GM18858 (cell line): Measurements from ENCODE around the gene CCDC73.
"Not testable (repeated sequence)": the region's sequence is repeated elsewhere in the genome, so short reads cannot be mapped to it uniquely, and the experiment has no call there.

Experiments
- ATAC-seq: cut with Tn5 transposase; IDR thresholded peaks from one replicate; pipeline ENCODE4 v1.9.1; 2021; ENCODE audit not compliant: unreplicated experiment

CCDC73 gene

DNA sequence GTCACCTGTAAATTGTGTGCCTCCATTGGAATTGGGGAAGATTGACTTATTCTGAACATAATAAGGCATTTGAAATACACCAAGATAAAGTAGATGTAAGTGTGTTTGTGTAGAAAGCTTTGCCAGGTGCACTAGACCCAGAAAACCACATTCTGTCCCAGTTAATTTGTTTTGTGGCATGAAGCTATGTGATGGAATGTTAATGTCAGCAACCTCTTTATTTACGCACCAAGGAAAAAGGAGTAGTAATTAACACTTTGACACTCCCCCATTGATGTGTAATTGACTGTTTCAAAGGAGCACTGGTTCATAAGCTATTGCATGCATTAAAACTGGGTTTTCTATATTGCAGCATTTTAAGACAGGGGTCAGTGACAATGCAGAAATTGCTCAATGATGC is 196.5 kb downstream of the CCDC73 start:
- no peak for ATAC-seq

DNA sequence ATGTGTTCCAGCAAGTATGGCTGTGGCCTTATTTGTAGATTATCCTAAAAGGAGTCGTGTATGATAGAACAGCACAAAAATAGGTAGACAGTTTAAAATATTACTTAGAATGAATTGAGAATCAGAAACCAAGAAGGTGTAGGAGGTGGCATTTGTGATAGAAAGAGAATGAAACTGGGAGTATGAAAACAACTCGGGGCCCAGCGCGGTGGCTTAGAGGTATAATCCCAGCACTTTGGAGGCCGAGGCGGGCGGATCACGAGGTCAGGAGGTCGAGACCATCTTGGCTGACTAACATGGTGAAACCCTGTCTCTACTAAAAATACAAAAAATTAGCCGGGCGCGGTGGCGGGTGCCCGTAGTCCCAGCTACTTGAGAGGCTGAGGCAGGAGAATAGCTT is 198.3 kb downstream of the CCDC73 start:
- not testable (repeated sequence) for ATAC-seq

- ATAC-seq = no peak
These were observed 200.2 kb downstream of the CCDC73 start for GRCh38 chr11:32594272-32594671.

DNA sequence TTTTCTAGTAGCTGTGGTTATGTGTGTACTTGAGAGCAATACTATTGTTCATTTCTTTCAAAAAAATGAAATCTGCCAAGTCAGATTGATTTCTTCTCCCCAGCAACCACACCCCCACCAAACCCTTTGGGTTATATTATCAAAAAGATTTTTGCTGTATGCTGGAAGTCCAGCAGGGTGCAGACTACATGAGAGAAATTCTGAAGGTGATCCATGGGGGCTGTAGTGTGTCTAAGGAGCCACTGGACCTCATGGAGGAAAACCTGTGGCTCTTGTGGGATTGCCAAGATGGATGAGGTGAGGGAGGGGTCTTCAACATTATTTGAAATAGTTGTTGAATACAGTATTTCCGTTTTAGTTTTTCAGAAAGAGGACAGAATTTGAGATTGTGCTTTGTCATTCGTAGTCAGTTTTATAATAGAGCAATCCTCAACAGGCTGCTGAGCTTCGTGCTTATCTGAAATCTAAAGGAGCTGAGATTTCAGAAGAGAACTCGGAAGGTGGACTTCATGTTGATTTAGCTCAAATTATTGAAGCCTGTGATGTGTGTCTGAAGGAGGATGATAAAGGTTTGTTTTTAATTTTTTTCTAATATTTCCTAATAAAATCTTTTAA is 207.8 kb downstream of the CCDC73 start:
- ATAC-seq = no peak

GRCh38 chr11:32584921-32585320 is 209.5 kb downstream of the CCDC73 start:
- no peak for ATAC-seq

DNA sequence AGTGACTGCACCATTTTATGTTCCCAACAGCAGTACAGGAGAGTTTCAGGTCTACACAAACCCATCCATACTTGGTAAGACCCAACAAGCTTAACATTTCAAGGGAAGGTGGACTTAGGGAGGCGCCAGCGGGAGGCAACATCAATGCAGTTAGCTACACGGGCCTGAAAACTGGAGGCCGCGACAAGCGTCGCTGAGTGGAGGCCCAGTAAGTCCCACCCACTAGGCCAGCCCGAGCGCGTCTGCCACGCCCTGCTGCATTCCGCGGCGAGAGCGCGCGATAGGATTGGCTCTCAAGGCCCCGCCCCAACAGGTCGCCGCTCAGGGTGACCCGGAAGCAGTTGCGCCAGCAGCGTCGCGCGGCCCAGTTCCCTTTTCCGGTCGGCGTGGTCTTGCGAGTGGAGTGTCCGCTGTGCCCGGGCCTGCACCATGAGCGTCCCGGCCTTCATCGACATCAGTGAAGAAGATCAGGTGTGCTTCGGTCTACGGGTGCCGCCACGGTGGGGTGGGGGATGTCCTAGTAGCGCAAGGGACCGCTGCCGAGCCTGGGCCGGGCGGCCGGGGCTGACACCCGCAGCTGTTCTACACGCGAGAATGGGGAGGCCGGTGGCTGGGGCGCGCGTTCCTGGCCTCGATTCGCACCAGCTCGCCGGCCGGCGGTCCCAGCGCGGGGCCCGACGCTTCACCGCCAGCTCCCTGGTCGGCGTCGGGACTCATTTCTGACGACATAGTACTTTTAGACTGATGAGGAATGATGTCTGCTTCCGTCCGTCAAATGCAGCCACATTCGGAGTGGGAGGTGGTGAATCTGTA is 210.8 kb downstream of the CCDC73 start, which contains the start of gene EIF3M:
EIF3M (plus strand) TSS at position 373 of the 813 bp plus-strand sequence; CDS start at position 430, 57 bp downstream.
- peak; percentile 97 for ATAC-seq

GRCh38 chr11:32581556-32581955 is 212.9 kb downstream of the CCDC73 start:
- ATAC-seq = no peak

DNA sequence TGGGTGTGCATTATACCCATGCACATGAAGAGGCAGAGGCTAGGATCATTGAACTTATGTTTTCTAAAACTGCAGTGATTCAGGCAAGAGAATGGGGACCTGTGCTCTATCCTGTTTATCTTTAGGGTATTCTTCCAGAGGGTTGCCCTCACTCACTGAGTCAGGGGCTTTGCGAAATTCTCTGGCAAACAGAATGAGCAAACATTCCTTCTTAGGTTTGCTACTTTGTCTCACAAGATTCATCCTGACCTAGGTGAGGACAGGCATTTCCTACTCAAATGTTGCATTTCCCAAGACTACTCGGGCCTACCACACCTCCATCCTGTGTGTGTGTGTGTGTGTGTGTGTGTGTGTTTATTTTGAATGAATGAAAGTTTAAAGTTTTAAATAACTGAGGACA is 213.5 kb downstream of the CCDC73 start:
- no peak for ATAC-seq

GRCh38 chr11:32576456-32576855 is 218.0 kb downstream of the CCDC73 start:
- no peak for ATAC-seq

DNA sequence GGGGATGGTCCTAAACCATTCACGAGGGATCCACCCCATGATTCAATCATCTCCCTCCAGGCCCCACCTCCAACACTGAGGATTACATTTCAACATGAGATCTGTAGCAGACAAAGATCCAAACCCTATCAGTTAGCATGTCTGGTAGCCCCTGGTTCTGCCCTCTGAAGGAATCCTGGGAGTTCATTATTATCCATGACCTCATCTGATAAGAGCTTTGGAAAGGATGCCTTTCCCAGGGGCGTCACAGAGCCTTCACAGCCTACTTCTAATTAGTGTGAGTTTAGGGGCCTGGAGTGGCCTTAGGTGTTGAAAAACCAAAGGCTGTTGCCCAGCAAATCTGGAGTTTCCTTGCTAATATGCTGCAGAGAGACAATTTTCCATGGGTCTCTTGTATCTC is 219.4 kb downstream of the CCDC73 start:
- ATAC-seq = no peak

GRCh38 chr11:32574421-32574820 is 220.0 kb downstream of the CCDC73 start:
- no peak for ATAC-seq

DNA sequence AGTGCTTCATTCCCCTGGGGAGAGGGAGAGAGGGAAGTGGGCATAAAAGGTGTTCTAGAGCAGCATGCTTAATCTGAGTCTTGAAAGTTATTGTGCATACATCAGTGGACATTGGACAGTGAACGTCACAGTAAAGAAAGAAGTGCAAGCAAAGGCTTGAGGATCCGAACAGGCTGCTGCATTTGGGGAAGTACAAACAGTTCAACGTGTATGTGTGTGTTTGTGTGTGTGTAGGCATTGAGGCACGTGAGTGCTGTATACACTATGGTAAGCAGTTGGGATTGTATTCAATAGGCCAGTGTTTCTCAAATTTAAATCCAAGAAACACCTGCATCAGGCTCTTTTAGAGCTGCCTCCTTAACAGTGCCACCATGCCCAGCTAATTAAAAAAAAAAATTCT is 221.2 kb downstream of the CCDC73 start:
- ATAC-seq = no peak

DNA sequence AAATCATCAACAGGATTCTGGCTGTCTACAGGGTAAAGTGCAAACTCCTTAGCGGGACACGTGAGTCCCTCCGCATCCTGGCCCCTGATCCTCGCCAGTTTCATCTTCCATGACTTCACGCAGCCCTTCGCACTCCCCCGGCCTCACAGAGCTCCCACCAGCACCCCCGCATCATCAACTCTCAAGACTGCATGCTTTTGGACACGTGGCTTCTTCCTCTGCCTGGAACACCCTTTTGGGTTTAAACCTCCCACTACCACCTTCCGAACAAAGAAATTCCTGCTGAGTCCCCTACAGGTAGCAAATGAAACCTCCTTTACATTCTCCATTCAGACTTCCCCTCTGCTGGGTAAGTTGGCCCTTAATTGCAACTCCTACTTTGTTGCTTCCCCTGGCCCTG is 223.4 kb downstream of the CCDC73 start:
- ATAC-seq = no peak

- ATAC-seq = no peak
These were observed 225.1 kb downstream of the CCDC73 start for GRCh38 chr11:32569313-32569881.

DNA sequence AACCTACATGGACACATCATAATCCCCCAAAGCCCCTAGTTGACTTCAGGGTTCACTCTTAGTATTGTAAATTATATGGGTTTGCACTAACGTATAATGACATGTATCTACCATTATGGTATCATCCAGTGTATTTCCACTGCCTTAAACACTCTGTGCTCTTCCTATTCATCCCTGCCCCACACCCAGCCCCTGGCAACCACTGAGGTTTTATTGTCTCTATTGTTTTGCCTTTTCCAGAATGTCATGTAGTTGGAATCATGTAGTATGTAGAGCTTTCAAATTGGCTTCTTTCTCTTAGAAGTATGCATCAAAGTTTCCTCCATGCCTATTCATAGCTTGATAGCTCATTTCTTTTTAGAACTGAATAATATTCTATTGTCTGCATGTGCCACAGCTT is 227.3 kb downstream of the CCDC73 start:
- ATAC-seq = no peak

DNA sequence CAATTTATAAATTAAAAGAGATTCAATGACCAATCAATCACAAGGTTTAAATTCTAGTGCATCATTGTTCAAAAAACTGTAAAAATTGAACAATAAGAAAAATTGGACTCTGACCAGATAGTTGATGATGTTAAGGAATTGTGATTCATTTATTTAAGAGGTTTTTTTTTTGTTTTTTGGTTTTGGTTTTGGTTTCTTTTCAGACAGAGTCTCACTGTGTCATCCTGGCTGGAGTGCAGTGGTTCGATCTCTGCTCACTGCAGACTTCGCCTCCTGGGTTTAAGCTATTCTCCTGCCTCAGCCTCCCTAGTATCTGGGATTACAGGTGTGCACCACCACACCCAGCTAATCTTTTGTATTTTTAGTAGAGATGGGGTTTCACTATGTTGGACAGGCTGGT is 227.9 kb downstream of the CCDC73 start:
- ATAC-seq = no peak

DNA sequence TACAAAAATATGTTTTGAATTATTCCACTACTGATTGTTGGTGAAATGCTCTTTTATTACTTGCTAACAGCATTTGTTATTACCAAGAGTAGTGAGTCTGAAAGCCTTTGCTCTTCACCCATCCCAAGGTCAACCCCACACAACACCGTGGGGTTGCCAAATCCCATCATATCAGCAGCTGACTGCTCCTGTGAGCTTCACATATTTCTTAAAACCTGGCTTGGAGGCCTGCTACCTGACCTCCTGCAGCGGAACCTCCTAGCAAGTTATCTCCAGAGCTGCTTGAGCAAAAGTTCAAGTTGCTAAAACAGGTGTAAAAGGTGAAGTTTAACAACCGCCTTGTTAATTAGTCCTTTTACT is 230.9 kb downstream of the CCDC73 start:
- no peak for ATAC-seq

DNA sequence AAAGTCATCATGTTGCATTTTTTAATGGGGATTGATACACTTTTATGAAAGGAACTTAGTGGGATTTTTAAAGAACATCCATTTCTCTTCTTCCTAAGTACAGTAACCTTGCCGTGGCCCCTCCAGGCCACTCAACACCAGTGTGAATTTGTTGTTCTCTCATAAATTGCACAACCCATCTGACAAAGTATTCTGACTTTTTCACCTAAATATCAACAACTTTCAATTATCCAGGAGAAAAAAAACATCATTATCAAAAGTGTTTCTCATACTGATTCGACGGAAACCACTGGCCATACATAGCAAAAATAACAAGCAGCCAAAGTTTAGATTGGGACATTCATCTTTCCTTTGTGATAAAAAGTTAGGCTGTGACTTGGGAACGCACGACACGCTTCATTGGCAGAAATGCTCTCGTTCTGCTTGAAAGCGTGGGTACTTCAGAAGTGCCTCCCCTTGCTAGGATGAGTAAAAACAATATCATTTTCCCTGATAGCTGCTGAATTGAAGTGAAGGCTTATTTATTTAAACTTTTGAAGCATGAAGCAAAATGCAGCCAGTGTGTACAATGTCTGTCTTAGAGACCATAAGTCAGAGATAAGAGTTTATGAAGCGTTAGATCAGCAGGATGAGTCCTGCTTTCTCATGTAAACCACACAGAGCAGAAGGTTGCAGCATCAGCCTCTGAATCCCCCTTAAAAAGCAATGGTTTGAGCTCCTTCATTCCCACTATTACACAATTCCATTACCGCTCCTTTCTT is 231.4 kb downstream of the CCDC73 start:
- ATAC-seq = no peak

GRCh38 chr11:32561835-32562234 is 232.6 kb downstream of the CCDC73 start:
- ATAC-seq = no peak

- no peak for ATAC-seq
These were observed 238.6 kb downstream of the CCDC73 start for GRCh38 chr11:32555895-32556294.

GRCh38 chr11:32555091-32555490 is 239.4 kb downstream of the CCDC73 start:
- no peak for ATAC-seq
